Tibial artery (tissue), 4 donors: Measurements from ENCODE around the gene MYRIP.

Experiments
- DNase-seq, 2 donors: peaks; one replicate each; pipeline ENCODE4 v3.0.0-alpha.2; 2019
- H3K27ac ChIP-seq, 2 donors: fragments of 200-600 bp; sonication (generic) in 1 of 2; 1 replicate in 1 of 2; 2 replicates in 1 of 2; pipeline ENCODE4 v1.5.1; 2018 to 2019; ENCODE audit warnings: mild to moderate bottlenecking in 1 of 2
- H3K27me3 ChIP-seq, 2 donors: fragments of 200-600 bp; sonication (generic) in 1 of 2; one replicate each; pipeline versions ENCODE4 v1.5.1 to v1.6.0; 2016 to 2019
- H3K36me3 ChIP-seq, 3 donors: fragments of 200-600 bp; sonication (generic) in 2 of 3; one replicate each; pipeline ENCODE4 v1.5.1; 2016 to 2019; ENCODE audit warnings: mild to moderate bottlenecking in 2 of 3
- H3K4me1 ChIP-seq, 4 donors: fragments of 200-600 bp; sonication (generic) in 2 of 4; 1 replicate in 3 of 4; 2 replicates in 1 of 4; pipeline ENCODE4 v1.5.1; 2016 to 2019
- H3K4me3 ChIP-seq, 2 donors: fragments of 200-600 bp; sonication (generic) in 1 of 2; 1 replicate in 1 of 2; 2 replicates in 1 of 2; pipeline ENCODE4 v1.5.1; 2018 to 2019; ENCODE audit warnings: mild to moderate bottlenecking in 2 of 2
- H3K9me3 ChIP-seq, 3 donors: fragments of 200-600 bp; sonication (generic) in 1 of 3; one replicate each; pipeline ENCODE4 v1.5.1; 2016 to 2019
- intact Hi-C: fragments of 100-400 bp; cut with DNase I; formaldehyde crosslinking; loops from one replicate; pipeline ENCODE4 v1.15.0; 2023; ENCODE audit warnings: low total_unique reads
- TF ChIP-seq, protein P1 (sequence below), 2 experiments: fragments of 200-600 bp in 1 of 2; fragments of 450-650 bp in 1 of 2; IDR thresholded peaks; one replicate each; pipeline ENCODE4 v1.5.1; 2017 to 2019; ENCODE audit warnings: antibody characterized with exemption in 2 of 2, mild to moderate bottlenecking in 1 of 2, moderate library complexity in 1 of 2

The MYRIP gene

DNA sequence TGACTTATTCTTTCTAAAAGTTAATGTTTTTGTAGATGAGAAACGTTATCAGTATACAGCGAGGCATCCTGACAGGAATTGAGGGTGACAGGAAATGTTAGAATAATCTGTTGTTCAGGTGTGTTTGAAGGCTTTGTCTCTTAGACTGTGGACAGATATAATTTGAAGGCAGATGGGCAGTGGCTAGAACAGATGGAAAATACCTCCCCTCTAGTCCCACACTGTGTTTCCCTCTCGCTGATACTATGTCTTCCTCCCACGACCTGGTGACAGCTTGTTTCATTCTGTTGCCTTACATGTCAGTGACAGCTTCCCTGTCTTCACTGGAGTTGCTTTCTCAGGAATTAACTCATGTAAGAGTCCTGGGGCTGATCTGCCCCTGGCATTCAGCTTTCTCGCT lies 125.3 kb downstream of the MYRIP start:
- Histone ChIP-seq H3K4me3 (no peak overlapping the region), H3K27me3 (no peaks in the 10 kb centered on the region), H3K9me3 (no peaks in the 10 kb centered on the region), H3K27ac (peak overlapping the region; percentile 22 to 30), H3K4me1 (peaks cover 0 to 40% (median 11%) of the 10 kb centered on the region in 4 donors), H3K36me3 (no peaks in the 10 kb centered on the region)
- TF ChIP-seq, protein P1, sequence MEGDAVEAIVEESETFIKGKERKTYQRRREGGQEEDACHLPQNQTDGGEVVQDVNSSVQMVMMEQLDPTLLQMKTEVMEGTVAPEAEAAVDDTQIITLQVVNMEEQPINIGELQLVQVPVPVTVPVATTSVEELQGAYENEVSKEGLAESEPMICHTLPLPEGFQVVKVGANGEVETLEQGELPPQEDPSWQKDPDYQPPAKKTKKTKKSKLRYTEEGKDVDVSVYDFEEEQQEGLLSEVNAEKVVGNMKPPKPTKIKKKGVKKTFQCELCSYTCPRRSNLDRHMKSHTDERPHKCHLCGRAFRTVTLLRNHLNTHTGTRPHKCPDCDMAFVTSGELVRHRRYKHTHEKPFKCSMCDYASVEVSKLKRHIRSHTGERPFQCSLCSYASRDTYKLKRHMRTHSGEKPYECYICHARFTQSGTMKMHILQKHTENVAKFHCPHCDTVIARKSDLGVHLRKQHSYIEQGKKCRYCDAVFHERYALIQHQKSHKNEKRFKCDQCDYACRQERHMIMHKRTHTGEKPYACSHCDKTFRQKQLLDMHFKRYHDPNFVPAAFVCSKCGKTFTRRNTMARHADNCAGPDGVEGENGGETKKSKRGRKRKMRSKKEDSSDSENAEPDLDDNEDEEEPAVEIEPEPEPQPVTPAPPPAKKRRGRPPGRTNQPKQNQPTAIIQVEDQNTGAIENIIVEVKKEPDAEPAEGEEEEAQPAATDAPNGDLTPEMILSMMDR (IDR thresholded peaks at IDR 0.05): no peak
- intact Hi-C loops: loop anchor here (2.0 kb wide), 1 partner anchor 16 kb away; no protein-coding TSS in a partner anchor
- no peak for DNase-seq

DNA sequence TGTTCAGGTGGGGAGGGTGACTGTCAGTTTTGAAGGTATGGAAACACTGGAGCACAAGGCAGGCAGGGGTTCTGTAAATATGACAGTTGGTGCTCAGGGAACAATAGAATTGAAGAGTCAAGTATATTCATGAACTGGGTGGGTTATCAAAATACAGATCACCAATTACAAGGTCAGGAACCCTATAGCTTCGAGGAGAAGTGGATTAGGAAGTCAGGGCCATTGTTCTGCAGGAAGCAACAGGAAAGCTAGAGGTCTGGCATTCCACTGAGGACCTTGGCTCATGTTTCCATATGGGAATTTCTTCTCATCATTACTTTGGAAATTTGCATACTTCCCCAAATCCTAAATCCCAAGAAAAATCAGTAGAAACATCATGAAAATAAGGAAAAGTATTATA lies 125.9 kb downstream of the MYRIP start:
- Histone ChIP-seq H3K27me3 (no peaks in the 10 kb centered on the region), H3K27ac (peak overlapping the region in 1 of 2 donors; percentile 30), H3K4me3 (no peak overlapping the region), H3K9me3 (no peaks in the 10 kb centered on the region), H3K36me3 (no peaks in the 10 kb centered on the region), H3K4me1 (peaks cover 0 to 40% (median 11%) of the 10 kb centered on the region in 4 donors)
- no peak for DNase-seq
- TF ChIP-seq, protein P1 (IDR thresholded peaks at IDR 0.05): no peak
- intact Hi-C loops: loop anchor here (2.0 kb wide), 1 partner anchor 16 kb away; no protein-coding TSS in a partner anchor

DNA sequence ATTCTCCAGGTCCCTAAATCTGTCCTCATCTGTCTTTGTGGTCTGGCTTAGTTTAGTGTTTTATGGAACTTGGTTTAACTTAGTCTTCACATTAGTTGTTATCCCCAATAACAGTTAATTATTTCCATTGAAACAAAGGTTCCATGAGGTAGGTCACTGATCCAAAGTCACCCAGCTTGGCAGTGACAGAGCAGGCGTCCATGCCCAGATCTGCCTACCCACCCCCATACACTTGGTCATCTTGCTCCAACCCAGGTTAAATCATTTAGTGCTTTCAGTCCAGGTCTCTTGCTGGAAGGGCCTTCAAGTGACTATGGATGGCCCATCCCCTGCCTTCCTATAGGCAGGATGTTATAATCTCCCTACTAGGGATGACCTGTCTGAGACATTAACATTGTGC lies 127.4 kb downstream of the MYRIP start:
- no peak for DNase-seq
- H3K4me3 ChIP-seq: no peak overlapping the region
- TF ChIP-seq, protein P1 (IDR thresholded peaks at IDR 0.05): no peak
- intact Hi-C loops: no loop called here
- H3K27ac ChIP-seq: no peak overlapping the region
- no peaks in the 10 kb centered on the region for H3K36me3 ChIP-seq
- H3K27me3 ChIP-seq: no peaks in the 10 kb centered on the region
- H3K4me1 ChIP-seq: peaks cover 0 to 40% (median 11%) of the 10 kb centered on the region in 4 donors
- no peaks in the 10 kb centered on the region for H3K9me3 ChIP-seq

DNA sequence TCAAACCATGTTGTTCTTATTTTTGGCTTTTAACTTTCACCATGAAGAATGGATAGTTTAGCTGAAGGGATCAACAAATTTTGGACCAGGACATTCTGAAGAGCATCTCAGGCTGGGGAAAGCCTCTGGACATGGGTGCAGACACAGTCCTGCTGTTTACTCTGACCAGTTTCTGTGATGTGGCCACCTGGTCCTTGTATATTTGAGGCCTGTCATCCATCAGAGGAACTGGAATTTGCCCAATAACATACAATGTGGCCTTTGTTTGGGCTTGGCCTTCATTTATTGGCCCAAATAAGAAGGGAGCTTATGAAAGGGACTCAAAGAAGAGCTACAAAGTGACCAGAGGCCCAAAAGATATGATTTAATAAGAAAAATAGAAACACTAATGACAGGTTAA lies 127.9 kb downstream of the MYRIP start:
- Histone ChIP-seq H3K4me1 (peaks cover 0 to 40% (median 11%) of the 10 kb centered on the region in 4 donors), H3K27me3 (no peaks in the 10 kb centered on the region), H3K9me3 (no peaks in the 10 kb centered on the region), H3K4me3 (no peak overlapping the region), H3K36me3 (no peaks in the 10 kb centered on the region), H3K27ac (no peak overlapping the region)
- no peak for DNase-seq
- TF ChIP-seq, protein P1 (IDR thresholded peaks at IDR 0.05): no peak
- intact Hi-C loops: no loop called here

DNA sequence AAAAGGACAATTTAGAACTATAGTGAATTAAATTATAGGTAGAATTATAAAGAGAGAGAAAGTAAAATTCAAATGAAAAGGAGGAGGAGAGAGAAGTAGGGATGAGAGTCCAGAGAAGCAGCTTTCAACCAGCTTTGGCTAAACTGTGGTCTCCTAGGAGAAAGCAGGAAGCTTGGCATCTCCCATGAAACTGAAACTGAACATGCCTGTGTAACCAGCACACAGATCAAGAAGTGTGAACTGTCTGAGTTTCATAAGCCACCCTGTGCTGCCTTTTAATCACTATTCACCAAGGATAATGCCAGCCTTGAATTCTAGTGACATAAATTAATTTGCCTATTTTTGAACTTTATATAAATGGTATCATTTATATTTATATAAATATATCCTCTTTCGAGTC lies 128.5 kb downstream of the MYRIP start:
- no peak for DNase-seq
- Histone ChIP-seq H3K4me1 (peaks cover 0 to 40% (median 11%) of the 10 kb centered on the region in 4 donors), H3K9me3 (no peaks in the 10 kb centered on the region), H3K27me3 (no peaks in the 10 kb centered on the region), H3K27ac (no peak overlapping the region), H3K36me3 (no peaks in the 10 kb centered on the region), H3K4me3 (no peak overlapping the region)
- TF ChIP-seq, protein P1 (IDR thresholded peaks at IDR 0.05): no peak
- intact Hi-C loops: no loop called here

DNA sequence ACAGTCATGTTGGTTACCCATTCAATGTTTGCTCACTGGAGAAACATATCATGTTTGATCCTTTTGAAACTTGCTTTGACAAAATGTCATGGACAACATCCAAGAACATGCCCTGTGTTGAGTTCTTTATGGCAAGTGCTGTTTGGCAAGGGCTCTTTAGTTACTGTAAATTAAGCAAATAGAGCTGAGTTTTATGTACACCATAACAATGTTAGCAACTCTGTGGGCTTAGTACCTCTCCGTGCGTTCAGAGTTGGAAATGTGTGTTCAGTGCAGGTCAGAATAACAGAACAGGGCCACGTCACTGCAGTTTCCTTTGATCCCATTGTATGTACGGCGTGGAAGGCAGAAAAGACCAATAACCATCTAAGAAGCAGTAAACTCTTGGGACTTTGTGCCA lies 132.5 kb downstream of the MYRIP start:
- Histone ChIP-seq H3K27ac (no peak overlapping the region), H3K36me3 (no peaks in the 10 kb centered on the region), H3K4me3 (no peak overlapping the region), H3K27me3 (no peaks in the 10 kb centered on the region), H3K9me3 (no peaks in the 10 kb centered on the region), H3K4me1 (peaks cover 0 to 19% (median 4%) of the 10 kb centered on the region in 4 donors)
- no peak for DNase-seq
- intact Hi-C loops: no loop called here
- TF ChIP-seq, protein P1 (IDR thresholded peaks at IDR 0.05): no peak
